ENCODE data around the gene TMIE. TPM values are rescaled to one million over a fixed set of nuclear protein-coding genes. Genes with fewer than 3 reads are reported as not detected.

TMIE gene
- 0.26 and 1.0 TPM in 2 replicates for total RNA-seq (2022)
- percentile 21 among the genes with signal in this experiment for Bru-seq, nascent RNA
- BruChase-seq, experiment 1, labeled RNA remaining after a 6-hour chase: percentile 15 among the genes with signal in this experiment
- percentile 22 among the genes with signal in this experiment for BruChase-seq, experiment 2, labeled RNA remaining after a 2-hour chase
- long read RNA-seq, partial matches to known transcripts: 0 of 3 reads
- long read RNA-seq, other reads (novel, unspliced or antisense): 3 of 3 reads

DNA sequence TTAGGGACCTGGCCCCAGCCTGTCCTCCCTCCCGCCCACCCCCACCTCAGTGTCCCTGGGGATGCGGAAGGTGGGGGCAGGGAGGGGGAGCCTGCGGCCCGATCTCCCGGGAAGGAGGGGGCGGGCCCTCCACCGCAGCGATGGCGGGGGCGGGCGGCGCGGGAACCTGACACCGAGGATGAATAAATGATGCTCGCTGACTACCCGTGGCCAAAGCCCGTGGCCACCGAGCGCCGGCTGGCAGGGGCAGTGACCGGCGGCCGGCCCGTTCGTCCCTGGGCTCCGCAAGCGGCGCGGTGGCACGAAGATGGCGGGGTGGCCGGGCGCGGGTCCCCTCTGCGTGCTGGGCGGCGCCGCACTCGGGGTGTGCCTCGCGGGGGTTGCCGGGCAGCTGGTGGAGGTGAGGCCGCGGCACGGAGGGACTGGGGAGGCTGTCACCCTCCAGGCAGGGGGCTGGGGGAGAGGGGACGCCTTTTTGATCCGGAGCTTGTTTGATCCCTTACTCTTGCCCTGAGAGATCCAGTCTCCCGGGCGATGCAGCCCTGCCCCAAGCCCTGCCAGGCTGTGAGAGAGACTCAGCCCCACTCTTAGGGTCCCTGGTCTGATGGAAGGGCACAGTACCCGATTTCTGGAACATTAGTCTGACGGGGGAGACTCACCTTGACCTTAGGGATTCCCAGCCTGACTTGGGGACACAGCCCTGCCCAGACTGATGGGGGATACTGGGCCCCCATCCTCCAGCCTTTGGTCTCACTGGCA lies at the start of gene TMIE:
TMIE (plus strand) TSS at position 212 of the 759 bp plus-strand sequence; CDS start at position 308, 96 bp downstream.
- H3K9me3 Mint-ChIP-seq (ENCODE audit: unreplicated experiment): no peaks in the 10 kb centered on the region
- intact Hi-C loops (cut with micrococcal nuclease): no loop called here
- no peak within 1 kb of the TSS for H3K4me3 Mint-ChIP-seq (ENCODE audit: unreplicated experiment)
- peaks cover 3% of the 10 kb centered on the region for H3K4me1 Mint-ChIP-seq (ENCODE audit: insufficient read depth, unreplicated experiment)
- POLR2A ChIA-PET: no interaction called here
- no peak within 1 kb of the TSS for H3K27ac Mint-ChIP-seq (ENCODE audit: low read depth, unreplicated experiment)
- TF ChIP-seq, protein P1, sequence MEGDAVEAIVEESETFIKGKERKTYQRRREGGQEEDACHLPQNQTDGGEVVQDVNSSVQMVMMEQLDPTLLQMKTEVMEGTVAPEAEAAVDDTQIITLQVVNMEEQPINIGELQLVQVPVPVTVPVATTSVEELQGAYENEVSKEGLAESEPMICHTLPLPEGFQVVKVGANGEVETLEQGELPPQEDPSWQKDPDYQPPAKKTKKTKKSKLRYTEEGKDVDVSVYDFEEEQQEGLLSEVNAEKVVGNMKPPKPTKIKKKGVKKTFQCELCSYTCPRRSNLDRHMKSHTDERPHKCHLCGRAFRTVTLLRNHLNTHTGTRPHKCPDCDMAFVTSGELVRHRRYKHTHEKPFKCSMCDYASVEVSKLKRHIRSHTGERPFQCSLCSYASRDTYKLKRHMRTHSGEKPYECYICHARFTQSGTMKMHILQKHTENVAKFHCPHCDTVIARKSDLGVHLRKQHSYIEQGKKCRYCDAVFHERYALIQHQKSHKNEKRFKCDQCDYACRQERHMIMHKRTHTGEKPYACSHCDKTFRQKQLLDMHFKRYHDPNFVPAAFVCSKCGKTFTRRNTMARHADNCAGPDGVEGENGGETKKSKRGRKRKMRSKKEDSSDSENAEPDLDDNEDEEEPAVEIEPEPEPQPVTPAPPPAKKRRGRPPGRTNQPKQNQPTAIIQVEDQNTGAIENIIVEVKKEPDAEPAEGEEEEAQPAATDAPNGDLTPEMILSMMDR (IDR thresholded peaks at IDR 0.05; ENCODE audit: unreplicated experiment): no peak
- no peaks in the 10 kb centered on the region for H3K27me3 Mint-ChIP-seq (ENCODE audit: insufficient read depth, unreplicated experiment)
- H3K36me3 Mint-ChIP-seq (ENCODE audit: insufficient read depth, unreplicated experiment): no peaks in the 10 kb centered on the region
- no TSS peak for BruUV-seq (replicated peaks)
- no peak for DNase-seq (ENCODE audit: unreplicated experiment)
- CTCF ChIA-PET: no interaction called here

DNA sequence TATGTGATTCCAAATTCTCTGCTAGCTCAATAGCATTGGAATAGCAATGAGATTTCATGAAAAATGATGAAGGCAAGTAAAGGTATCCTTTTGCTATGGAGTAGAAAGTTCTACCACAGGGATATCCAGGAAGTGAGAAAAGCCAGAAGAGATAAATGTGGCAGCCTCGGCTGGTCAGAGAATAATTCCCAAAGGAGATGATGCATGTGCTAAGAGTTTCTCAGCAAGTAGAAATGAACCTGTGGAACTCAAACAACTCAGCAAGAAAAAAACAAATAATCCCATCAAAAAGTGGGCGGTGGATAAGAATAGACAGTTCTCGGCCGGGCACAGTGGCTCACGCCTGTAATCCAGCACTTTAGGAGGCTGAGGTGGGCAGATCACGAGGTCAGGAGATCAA lies 45.9 kb upstream of the TMIE start:
- ChIA-PET POLR2A (no interaction called here), CTCF (interaction anchor here (0.6 kb wide), 1 partner anchor 26 kb away, joined by 4 read pairs; no protein-coding TSS in a partner anchor)
- Mint-ChIP-seq H3K4me1 (ENCODE audit: insufficient read depth, unreplicated experiment) (peaks cover 2% of the 10 kb centered on the region), H3K27ac (ENCODE audit: low read depth, unreplicated experiment) (no peak overlapping the region), H3K36me3 (ENCODE audit: insufficient read depth, unreplicated experiment) (no peaks in the 10 kb centered on the region), H3K9me3 (ENCODE audit: unreplicated experiment) (peaks cover 5% of the 10 kb centered on the region), H3K4me3 (ENCODE audit: unreplicated experiment) (no peak overlapping the region), H3K27me3 (ENCODE audit: insufficient read depth, unreplicated experiment) (peaks cover 14% of the 10 kb centered on the region)
- no TSS peak for BruUV-seq (replicated peaks)
- TF ChIP-seq, protein P1 (IDR thresholded peaks at IDR 0.05; ENCODE audit: unreplicated experiment): no peak
- intact Hi-C loops (cut with micrococcal nuclease): no loop called here
- DNase-seq (ENCODE audit: unreplicated experiment): no peak

DNA sequence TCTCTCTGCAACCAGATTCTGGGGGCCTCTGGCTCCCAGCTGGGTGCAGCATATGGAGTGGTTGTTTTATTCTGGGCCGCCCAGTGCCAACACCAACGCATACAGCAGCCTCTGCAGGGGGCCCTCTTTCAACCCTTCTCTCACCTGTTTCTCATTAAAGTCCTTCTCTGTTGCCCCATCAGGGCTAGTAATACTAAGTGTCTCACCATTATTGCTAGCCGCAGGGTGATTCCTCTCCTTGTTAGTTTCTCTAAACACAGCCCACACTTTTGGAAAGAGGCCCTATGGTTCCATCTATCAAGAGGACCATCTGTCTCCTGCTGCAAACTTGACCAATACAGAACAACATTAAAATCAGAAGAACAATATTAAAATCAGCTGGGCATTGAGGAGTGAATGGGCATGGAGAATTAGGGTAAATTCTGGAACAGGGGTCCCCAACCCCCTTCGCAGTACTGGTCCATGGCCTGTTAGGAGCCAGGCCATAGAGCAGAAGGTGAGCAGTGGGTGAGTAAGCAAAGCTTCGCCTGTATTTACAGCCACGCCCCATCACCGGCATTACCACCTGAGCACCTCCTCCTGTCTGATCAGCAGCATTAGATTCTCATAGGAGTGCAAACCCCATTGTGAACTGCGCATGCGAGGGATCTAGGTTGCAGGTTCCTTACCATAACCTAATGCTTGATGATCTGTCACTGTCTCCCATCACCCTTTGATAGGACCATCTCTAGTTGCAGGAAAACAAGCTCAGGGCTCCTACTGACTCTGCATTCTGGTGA lies 44.2 kb upstream of the TMIE start:
- H3K9me3 Mint-ChIP-seq (ENCODE audit: unreplicated experiment): no peaks in the 10 kb centered on the region
- BruUV-seq (replicated peaks): no TSS peak

More for the DNA sequence above, 44.2 kb upstream of the TMIE start:
- ChIA-PET POLR2A (no interaction called here), CTCF (interaction anchor here (0.6 to 2.6 kb wide), 2 partner anchors 168 to 407 kb away, joined by 3 to 9 read pairs; no protein-coding TSS in a partner anchor)
- TF ChIP-seq, protein P1 (IDR thresholded peaks at IDR 0.05; ENCODE audit: unreplicated experiment): no peak
- Mint-ChIP-seq H3K36me3 (ENCODE audit: insufficient read depth, unreplicated experiment) (no peaks in the 10 kb centered on the region), H3K27ac (ENCODE audit: low read depth, unreplicated experiment) (no peak overlapping the region), H3K4me3 (ENCODE audit: unreplicated experiment) (no peak overlapping the region), H3K4me1 (ENCODE audit: insufficient read depth, unreplicated experiment) (peaks cover 16% of the 10 kb centered on the region), H3K27me3 (ENCODE audit: insufficient read depth, unreplicated experiment) (peaks cover 14% of the 10 kb centered on the region)
- intact Hi-C loops (cut with micrococcal nuclease): no loop called here
- no peak for DNase-seq (ENCODE audit: unreplicated experiment)

All from MCF 10A (cell line).